NCI-H2171 treated with DMSO at 0.1 percent for 48 hours (cell line): Measurements from ENCODE around the gene ERCC8.

Experiments used
- DNase-seq: peaks from one replicate; lab custom pipeline; 2025; lab: John Stamatoyannopoulos, UW

Gene ERCC8

GRCh38 chr5:60836131-60836530, 108.7 kb downstream of the ERCC8 start:
- DNase-seq: no peak

GRCh38 chr5:60835554-60835953, 109.3 kb downstream of the ERCC8 start:
- DNase-seq: no peak

GRCh38 chr5:60833520-60833919, 111.3 kb downstream of the ERCC8 start:
- DNase-seq: no peak

GRCh38 chr5:60830581-60831127, 114.2 kb downstream of the ERCC8 start:
- DNase-seq: no peak

GRCh38 chr5:60829490-60830266, 115.2 kb downstream of the ERCC8 start:
- DNase-seq: no peak

GRCh38 chr5:60827201-60827600, 117.7 kb downstream of the ERCC8 start:
- DNase-seq: no peak

- DNase-seq: no peak
Observed at GRCh38 chr5:60826653-60827052, 118.2 kb downstream of the ERCC8 start.
